ENCODE results near the gene AQP10. TPM values are rescaled to one million over a fixed set of nuclear protein-coding genes. Genes with fewer than 3 reads are reported as not detected.
"Not testable (repeated sequence)": the region's sequence is repeated elsewhere in the genome, so short reads cannot be mapped to it uniquely, and the experiment has no call there.

AQP10 gene
- total RNA-seq, 1 experiment from 2014 or later: not detected

DNA sequence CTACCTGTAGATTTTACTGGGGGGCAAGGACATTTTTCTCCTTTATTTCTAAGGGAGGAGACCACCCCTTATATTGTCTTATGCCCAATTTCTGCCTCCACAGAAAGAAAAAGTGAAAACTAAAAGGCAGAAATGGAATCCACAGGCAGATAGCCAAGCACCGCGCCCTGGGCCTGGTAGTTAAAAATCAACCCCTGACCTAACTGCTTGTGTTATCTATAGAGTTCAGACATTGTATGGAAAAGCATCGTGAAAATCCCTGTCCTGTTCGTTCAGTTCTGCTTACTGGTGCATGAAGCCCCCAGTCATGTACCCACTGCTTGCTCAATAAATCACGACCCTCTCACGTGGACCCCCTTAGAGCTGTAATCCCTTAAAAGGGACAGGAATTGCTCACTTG is 50.5 kb downstream of the AQP10 start:
- Histone ChIP-seq H2AFZ (no peak overlapping the region), H3F3A (ENCODE audit: insufficient read depth, low read depth) (no peaks in the 10 kb centered on the region), H3K9me2 (ENCODE audit: insufficient read depth) (no peaks in the 10 kb centered on the region), H3K9me3 (ENCODE audit: insufficient read depth, low read depth) (no peaks in the 10 kb centered on the region), H4K20me1 (ENCODE audit: insufficient read depth) (no peaks in the 10 kb centered on the region), H3K4me1 (replicated peaks; ENCODE audit: insufficient read depth) (no peaks in the 10 kb centered on the region), H3K36me3 (ENCODE audit: low read depth) (no peaks in the 10 kb centered on the region), H3K27ac (no peak overlapping the region), H3K4me2 (no peak overlapping the region), H3K4me3 (no peak overlapping the region), H3K27me3 (ENCODE audit: insufficient read depth, low read depth) (no peaks in the 10 kb centered on the region), H3K79me2 (ENCODE audit: low read depth) (no peaks in the 10 kb centered on the region)
- intact Hi-C loops (cut with micrococcal nuclease; ENCODE audit: unreplicated experiment): no loop called here
- ChIA-PET POLR2A (ENCODE audit: unreplicated experiment) (no interaction called here), CTCF (no interaction called here)
- no peak for TF ChIP-seq EZH2 (IDR thresholded peaks at IDR 0.05; ENCODE audit: low read depth)
- TF ChIP-seq, protein P1, sequence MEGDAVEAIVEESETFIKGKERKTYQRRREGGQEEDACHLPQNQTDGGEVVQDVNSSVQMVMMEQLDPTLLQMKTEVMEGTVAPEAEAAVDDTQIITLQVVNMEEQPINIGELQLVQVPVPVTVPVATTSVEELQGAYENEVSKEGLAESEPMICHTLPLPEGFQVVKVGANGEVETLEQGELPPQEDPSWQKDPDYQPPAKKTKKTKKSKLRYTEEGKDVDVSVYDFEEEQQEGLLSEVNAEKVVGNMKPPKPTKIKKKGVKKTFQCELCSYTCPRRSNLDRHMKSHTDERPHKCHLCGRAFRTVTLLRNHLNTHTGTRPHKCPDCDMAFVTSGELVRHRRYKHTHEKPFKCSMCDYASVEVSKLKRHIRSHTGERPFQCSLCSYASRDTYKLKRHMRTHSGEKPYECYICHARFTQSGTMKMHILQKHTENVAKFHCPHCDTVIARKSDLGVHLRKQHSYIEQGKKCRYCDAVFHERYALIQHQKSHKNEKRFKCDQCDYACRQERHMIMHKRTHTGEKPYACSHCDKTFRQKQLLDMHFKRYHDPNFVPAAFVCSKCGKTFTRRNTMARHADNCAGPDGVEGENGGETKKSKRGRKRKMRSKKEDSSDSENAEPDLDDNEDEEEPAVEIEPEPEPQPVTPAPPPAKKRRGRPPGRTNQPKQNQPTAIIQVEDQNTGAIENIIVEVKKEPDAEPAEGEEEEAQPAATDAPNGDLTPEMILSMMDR (conservative IDR thresholded peaks at IDR 0.05): no peak
- no peak for DNase-seq
- no TSS peak for BruUV-seq (replicated peaks)

DNA sequence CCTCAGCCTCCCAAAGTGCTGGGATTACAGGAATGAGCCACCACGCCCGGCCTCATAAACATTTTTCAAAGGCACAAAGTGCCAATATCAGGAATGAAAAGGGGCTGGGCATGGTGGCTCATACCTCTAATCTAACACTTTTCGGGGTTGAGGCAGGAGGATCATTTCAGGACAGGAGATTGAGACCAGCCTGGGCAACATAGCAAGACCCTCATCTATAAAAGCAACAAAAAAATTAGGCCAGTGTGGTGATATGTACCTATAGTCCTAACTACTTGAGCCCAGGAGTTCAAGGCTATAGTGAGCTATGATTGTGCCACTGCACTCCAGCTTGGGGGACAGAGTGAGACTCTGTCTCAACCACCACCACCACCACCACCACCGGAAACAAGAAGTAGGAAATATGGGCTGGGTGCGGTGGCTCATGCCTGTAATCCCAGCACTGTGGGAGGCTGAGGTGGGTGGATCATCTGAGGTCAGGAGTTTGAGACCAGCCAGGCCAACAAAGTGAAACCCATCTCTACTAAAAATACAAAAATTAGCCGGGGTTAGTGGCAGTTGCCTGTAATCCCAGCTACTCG is 53.0 kb downstream of the AQP10 start:
- H3K4me3 ChIP-seq; H3F3A ChIP-seq (ENCODE audit: insufficient read depth, low read depth); H3K9me2 ChIP-seq (ENCODE audit: insufficient read depth); H3K79me2 ChIP-seq (ENCODE audit: low read depth); H4K20me1 ChIP-seq (ENCODE audit: insufficient read depth); H3K27ac ChIP-seq; H3K4me2 ChIP-seq; H2AFZ ChIP-seq; POLR2A ChIA-PET (ENCODE audit: unreplicated experiment); CTCF ChIA-PET; intact Hi-C loops (cut with micrococcal nuclease; ENCODE audit: unreplicated experiment); BruUV-seq (replicated peaks); H3K27me3 ChIP-seq (ENCODE audit: insufficient read depth, low read depth); DNase-seq; H3K9me3 ChIP-seq (ENCODE audit: insufficient read depth, low read depth); H3K36me3 ChIP-seq (ENCODE audit: low read depth); H3K4me1 ChIP-seq (replicated peaks; ENCODE audit: insufficient read depth): not testable (repeated sequence)

Other genes starting within 250 kb of the AQP10 start
- gene NUP210L, start 166.0 kb upstream of the AQP10 start, total RNA-seq (2021): not detected in 2 replicates
- gene TPM3, start 129.0 kb upstream of the AQP10 start, total RNA-seq (2021): 375 and 491 TPM in 2 replicates
- gene CFAP141, start 114.8 kb upstream of the AQP10 start, total RNA-seq (2021): not detected in 2 replicates
- gene UBAP2L, start 100.1 kb upstream of the AQP10 start, total RNA-seq (2021): 101 and 157 TPM in 2 replicates
- gene HAX1, start 48.5 kb upstream of the AQP10 start, total RNA-seq (2021): 89.7 and 92.3 TPM in 2 replicates
- gene ATP8B2, start 4.4 kb downstream of the AQP10 start, total RNA-seq (2021): 0.07 and 1.4 TPM in 2 replicates
- 1.5 and 3.2 TPM in 2 replicates for gene IL6R, start 84.2 kb downstream of the AQP10 start, total RNA-seq (2021)
- not detected in 2 replicates for gene TDRD10, start 181.1 kb downstream of the AQP10 start, total RNA-seq (2021)
- not detected in 2 replicates for gene SHE, start 181.3 kb downstream of the AQP10 start, total RNA-seq (2021)
- gene UBE2Q1, start 237.6 kb downstream of the AQP10 start, total RNA-seq (2021): 52.8 and 63.3 TPM in 2 replicates
- gene CHRNB2, start 246.7 kb downstream of the AQP10 start, total RNA-seq (2021): not detected in 2 replicates

All from PC-9 (cell line).